ENCODE data around the gene ABCC2.

DNA sequence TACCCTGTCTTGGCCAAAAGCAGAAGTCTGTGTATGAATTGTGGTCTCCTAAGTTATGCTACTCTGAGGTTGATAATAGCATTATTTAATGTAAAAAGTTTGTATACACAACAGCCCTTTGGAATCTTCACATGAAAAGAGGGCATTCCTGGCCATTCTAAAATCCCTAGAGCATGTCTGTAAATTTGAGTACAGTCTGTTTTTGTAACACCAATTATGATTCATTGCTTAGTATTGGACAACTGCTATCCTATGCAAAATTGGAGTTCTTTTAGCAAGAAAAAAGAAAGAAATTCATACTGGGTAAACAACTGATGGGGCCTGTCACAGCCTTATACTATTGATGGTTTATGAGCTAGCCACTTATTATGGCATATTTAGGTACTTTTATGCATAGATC lies 40.2 kb upstream of the ABCC2 start:
- TF ChIP-seq, protein P1, sequence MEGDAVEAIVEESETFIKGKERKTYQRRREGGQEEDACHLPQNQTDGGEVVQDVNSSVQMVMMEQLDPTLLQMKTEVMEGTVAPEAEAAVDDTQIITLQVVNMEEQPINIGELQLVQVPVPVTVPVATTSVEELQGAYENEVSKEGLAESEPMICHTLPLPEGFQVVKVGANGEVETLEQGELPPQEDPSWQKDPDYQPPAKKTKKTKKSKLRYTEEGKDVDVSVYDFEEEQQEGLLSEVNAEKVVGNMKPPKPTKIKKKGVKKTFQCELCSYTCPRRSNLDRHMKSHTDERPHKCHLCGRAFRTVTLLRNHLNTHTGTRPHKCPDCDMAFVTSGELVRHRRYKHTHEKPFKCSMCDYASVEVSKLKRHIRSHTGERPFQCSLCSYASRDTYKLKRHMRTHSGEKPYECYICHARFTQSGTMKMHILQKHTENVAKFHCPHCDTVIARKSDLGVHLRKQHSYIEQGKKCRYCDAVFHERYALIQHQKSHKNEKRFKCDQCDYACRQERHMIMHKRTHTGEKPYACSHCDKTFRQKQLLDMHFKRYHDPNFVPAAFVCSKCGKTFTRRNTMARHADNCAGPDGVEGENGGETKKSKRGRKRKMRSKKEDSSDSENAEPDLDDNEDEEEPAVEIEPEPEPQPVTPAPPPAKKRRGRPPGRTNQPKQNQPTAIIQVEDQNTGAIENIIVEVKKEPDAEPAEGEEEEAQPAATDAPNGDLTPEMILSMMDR (IDR thresholded peaks at IDR 0.05; ENCODE audit: low read depth, low read length): no peak
- TF ChIP-seq EZH2phosphoT487 (IDR thresholded peaks at IDR 0.05; ENCODE audit: low read depth): no peak

Measured in OCI-LY3 (cell line).